Stimulated activated CD4-positive, alpha-beta T cell treated with anti-CD3 and anti-CD28 coated beads, TNF-alpha, amount 100 ng/mL, for 48 hours (primary cell): ENCODE results near the gene KCNG1.

Experiments used
- DNase-seq, 3 donors: peaks; one replicate each; pipeline ENCODE4 v3.0.0-alpha.2; 2020; ENCODE audit warnings: low read depth in 3 of 3

KCNG1 gene

DNA sequence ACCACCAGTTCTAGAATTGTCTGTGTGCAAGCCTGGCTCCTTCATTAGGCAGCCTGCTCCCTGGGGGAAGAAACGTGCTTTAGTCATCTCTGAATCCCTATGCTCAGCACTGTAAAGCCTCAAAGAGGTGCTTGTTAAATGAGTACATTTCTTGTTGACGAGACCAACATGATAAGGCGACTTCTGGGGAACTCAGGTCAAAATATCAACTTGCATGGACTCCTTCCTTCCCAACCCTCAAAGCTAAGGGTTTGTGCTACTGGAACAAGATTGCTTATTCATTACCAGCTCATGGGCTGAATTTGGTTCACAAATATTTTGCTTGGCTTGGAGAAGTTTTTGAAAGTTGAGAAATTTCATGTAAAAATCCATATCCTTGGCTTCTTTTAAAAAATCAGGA is 10.6 kb downstream of the KCNG1 start:
- DNase-seq = no peak

- no peak for DNase-seq
These were observed 11.4 kb downstream of the KCNG1 start for GRCh38 chr20:51011479-51011878.

- DNase-seq = no peak
These were observed 12.0 kb downstream of the KCNG1 start for GRCh38 chr20:51010932-51011331.

DNA sequence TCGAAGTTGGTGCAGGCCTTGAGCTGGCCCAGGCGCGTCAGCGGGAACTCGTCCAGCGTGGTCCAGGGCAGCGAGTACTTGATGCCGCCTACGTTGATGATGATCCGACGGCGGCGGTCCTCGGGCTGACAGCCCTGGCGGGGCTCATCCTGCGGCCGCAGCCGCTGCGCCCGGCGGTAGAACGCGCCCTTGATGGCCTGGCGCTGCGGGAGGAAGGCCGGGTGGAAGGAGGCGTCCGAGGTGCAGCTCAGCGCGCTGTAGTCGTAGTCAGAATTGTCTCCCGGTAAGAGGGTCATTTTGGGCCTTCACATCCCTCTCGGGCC is 12.9 kb downstream of the KCNG1 start:
- DNase-seq = no peak

DNA sequence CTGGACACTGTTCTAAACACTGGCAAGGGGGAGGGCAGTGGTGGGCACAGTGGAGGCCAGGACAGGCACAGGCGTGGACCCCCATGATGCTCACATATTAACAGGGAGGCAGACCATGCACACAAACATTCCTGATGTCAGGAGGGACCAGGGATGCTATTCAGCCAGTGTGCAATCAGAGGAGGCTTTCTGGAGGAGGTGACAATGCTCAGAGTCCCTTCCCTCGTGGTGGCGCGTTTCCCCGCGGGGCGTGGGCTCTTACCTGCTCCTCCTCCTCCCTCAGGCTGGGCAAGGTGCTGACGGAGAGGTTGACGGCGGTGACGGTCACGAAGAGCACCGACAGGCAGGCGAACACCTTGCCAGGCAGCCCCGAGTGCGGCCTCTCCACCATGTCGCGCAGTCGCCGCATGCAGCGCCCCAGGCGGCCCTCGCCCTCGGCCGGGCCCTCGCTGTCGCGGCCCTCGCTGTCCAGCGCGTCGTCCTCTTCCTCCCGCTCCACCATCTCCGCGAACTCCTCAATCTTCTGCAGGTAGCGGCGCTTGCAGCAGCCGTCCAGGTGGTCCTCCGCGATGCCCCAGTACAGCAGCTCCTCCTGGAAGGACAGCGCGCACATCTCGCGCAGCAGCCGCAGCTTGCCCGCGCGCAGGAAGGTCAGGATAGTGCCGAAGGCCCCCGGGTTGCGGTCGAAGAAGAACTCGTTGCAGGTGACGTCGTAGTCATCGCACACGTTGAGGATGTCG is 13.4 kb downstream of the KCNG1 start:
- no peak for DNase-seq

GRCh38 chr20:51008718-51009117 is 14.2 kb downstream of the KCNG1 start:
- DNase-seq = no peak

- DNase-seq = no peak
These were observed 17.7 kb downstream of the KCNG1 start for GRCh38 chr20:51005214-51005613.

DNA sequence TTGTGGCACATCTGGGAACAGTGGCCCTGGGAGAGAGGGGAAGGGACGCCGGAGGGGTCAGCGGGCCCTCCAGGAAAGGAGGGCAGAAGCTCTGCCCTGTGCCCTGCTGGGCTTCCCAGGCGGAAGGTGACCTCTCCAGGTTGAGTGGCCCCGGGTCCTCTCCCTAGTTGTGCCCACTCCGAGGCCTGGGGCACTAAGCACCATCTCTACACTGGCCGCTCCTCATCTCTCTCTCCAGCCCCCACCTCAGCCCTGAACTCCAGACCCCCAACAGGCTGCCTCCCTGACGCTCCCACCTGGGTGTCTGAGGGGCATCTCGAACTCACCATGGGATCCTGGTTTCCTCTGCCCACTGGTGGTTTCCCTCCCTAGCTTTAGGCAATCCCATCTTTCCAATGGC is 18.1 kb downstream of the KCNG1 start:
- no peak for DNase-seq

DNA sequence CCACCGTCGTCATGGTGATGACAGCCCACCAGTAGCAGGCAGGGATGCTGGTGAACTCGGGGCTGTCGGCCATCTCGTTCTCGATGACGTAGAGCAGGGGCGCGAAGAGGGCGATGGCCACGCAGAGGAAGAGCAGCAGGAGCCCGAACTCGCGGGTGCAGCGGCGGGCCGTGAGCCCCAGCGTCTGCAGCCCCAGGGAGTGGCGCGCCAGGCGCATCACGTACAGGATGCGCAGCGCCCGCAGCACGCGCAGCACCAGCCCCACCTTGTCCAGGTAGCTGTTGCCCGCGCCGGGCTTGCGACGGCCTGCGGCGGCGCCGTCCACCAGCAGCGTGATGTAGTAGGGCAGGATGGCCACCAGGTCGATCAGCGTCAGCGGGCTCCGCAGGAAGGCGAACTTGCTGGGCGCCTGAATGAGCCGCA is 18.6 kb downstream of the KCNG1 start:
- DNase-seq = no peak

DNA sequence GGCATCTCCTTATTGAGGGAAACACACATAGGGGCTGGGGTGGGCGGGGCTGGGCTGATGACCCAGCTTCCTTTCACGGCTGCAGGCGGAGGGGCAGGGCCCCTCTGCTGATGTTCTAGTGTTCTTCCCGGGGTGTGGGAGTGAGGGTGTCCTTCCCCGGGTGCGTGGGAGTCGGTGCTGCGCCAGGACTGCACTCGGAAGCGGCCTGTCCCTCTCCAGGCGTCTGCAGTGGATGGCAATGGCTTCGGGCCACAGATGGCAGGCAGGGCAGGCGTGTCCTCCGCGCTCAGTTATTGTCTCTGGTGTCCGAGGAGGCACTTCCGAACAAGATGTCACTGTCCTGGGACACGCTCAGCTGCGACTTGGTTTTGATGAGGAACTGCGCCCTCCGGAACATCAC is 19.2 kb downstream of the KCNG1 start:
- no peak for DNase-seq

DNA sequence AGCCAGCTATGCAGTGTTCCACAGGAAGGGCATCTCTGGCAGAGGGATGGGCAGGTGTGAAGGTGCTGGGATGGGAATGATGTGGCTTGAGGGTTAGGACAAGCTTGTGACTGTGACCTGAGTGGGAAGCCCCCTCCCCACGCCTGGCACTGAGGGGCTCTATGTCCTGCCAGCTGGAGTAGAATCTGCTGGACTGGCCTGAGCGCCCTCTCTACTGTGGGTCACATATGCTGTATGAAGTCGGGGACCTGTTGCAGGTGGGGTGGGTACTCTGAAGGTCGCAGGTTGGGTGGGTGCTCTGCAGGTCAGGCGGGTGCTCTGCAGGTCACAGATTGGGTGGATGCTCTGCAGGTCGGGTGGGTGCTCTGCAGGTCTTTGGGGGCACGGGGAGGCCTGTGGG is 20.3 kb downstream of the KCNG1 start:
- no peak for DNase-seq

- DNase-seq = no peak
These were observed 21.3 kb downstream of the KCNG1 start for GRCh38 chr20:51001430-51002265.

GRCh38 chr20:50999355-50999754 is 23.6 kb downstream of the KCNG1 start:
- no peak for DNase-seq

GRCh38 chr20:50996901-50997865 is 25.7 kb downstream of the KCNG1 start:
- no peak for DNase-seq

DNA sequence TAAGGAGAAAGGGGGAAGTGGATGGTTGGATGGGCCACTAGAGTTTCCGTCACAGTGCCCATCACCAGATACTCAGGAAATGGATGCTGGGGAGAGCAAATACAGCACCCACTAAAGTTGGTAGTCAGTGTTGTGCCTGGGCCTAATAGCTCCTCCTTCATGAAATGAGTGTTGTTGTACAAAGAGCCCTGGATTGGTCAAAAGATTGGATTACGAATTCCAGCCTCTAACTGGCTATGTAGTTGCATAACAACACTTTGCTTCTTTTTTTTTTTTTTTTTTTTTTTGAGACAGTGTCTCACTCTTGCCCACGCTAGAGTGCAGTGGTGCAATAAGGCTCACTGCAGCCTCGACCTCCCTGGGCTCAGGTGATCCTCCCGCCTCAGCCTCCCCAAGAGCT is 27.4 kb downstream of the KCNG1 start:
- no peak for DNase-seq

DNA sequence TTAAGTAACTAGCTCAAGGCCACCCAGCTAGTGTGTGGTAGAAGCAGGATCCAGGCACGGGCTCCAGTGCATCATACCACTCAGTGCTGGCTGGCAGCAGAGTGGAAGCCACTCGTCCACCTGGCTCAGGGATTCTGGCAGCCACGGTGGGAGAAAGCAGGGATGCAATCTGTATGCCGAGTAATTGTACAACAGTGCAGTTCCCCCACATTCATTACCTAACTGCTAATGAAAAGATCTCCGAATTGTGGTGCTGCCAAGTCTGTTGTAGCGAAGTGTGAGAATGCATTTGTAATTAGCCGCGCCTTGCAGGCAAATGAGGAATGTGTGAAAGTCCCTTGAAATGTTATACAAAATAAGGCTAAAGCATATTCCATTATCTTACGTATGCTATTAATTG is 29.0 kb downstream of the KCNG1 start:
- no peak for DNase-seq

DNA sequence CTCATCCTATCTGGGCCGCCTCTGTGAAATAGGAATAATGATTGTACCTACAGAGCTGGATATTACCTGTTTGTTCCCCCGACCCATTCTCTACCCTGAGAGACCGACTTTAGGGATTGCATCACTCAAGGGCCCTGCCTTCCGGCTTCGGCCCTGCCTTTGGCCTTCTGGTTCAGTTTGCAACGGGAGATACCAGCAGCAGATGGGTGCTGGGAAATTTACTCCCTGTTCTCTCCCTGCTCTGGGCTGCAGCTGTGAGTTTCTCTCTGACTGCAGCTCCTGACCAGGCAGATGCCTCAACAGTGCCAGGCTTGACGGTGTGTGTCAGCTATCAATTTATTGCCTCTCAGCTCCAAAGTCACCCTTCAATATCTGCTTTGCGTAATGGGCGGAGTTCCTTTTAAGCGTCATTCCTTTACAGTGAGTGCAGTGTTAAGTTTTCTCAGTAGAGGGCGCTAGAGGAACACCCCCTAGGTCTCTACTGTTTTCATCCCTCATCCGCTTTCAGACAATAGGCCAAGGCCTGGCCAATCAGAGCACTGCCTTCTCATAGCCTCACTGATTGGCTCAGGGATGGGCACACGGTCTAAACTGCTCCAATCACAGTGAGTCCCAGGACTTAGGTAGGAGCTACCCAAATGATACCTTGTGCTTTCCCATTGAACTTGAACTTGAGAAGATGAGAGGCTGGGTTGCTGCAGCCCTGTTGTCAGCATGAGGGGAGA is 30.0 kb downstream of the KCNG1 start:
- peak; percentile 34 to 66 (median 50) for DNase-seq

GRCh38 chr20:50992336-50992732 is 30.6 kb downstream of the KCNG1 start:
- no peak for DNase-seq

DNA sequence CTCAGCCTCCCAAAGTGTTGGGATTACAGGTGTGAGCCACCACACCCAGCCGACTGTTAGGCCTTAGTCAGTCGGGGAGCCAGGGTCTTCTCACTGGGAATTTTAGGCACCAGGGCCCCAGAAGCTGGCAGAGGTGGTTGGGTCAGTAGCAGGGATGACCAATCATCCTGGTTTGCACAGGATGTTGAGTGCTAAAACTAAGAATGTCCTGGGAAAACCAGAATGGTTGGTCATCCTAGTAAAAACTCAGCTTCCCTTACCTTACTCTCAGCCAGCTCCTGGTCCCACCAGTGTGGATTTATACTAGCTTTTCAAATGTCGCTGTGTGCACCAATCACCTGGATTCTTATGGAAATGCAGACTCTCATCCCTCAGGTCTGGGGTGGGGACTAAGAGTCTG is 31.8 kb downstream of the KCNG1 start:
- DNase-seq = no peak

- DNase-seq = peak; percentile 25 to 68 (median 43)
These were observed 35.3 kb downstream of the KCNG1 start for GRCh38 chr20:50987493-50988210.

DNA sequence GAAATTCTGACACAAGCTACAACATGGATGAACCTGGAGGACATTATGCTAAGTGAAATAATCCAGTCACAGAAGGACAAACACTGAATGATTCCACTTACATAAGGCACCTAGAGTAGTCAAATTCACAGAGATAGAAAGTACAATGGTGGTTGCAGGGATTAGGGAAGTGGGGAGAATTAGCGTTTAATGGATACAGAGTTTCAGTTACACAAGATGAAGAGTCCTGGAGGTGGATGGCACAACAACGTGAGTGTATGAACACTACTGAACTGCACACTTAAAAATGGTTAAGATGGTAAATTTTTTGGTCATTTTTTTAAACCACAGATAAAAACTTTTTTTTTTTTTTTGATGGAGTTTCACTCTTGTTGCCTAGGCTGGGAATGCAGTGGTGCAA is 39.6 kb downstream of the KCNG1 start:
- DNase-seq = no peak
